Hepatocyte (in vitro differentiated cells): Measurements from ENCODE around the gene GAS2L1.

Experiments used
- EZH2 ChIP-seq: fragments of 200-600 bp; sonication (generic); IDR thresholded peaks from 2 replicates; pipeline ENCODE4 v1.6.1; 2016; ENCODE audit warnings: antibody characterized with exemption, mild to moderate bottlenecking, borderline replicate concordance
- TF ChIP-seq, protein P1 (sequence below): fragments of 200-600 bp; sonication (generic); IDR thresholded peaks from 2 replicates; pipeline ENCODE4 v1.5.1; 2016; ENCODE audit warnings: antibody characterized with exemption, mild to moderate bottlenecking; ENCODE audit not compliant: poor library complexity

- TF ChIP-seq, protein P1, sequence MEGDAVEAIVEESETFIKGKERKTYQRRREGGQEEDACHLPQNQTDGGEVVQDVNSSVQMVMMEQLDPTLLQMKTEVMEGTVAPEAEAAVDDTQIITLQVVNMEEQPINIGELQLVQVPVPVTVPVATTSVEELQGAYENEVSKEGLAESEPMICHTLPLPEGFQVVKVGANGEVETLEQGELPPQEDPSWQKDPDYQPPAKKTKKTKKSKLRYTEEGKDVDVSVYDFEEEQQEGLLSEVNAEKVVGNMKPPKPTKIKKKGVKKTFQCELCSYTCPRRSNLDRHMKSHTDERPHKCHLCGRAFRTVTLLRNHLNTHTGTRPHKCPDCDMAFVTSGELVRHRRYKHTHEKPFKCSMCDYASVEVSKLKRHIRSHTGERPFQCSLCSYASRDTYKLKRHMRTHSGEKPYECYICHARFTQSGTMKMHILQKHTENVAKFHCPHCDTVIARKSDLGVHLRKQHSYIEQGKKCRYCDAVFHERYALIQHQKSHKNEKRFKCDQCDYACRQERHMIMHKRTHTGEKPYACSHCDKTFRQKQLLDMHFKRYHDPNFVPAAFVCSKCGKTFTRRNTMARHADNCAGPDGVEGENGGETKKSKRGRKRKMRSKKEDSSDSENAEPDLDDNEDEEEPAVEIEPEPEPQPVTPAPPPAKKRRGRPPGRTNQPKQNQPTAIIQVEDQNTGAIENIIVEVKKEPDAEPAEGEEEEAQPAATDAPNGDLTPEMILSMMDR, result no peak
- no peak for TF ChIP-seq EZH2
Measured at GRCh38 chr22:29284196-29284595, 22.3 kb upstream of the GAS2L1 start.
